ENCODE results near the gene SPATA6L.

SPATA6L gene

GRCh38 chr9:4594545-4594944, 71.7 kb downstream of the SPATA6L start:
- no peaks in the 10 kb centered on the region for H3K36me3 ChIP-seq
- H4K20me1 ChIP-seq: no peaks in the 10 kb centered on the region
- H3K27me3 ChIP-seq: no peaks in the 10 kb centered on the region
- no peak overlapping the region for H3K27ac ChIP-seq
- H3K4me2 ChIP-seq: no peak overlapping the region
- H3K9ac ChIP-seq: no peak overlapping the region
- H3K4me3 ChIP-seq: no peak overlapping the region
- H3K4me1 ChIP-seq: no peaks in the 10 kb centered on the region
- no peak for TF ChIP-seq Cebpa-rat (IDR thresholded peaks at IDR 0.05)
- H3K9me3 ChIP-seq: no peaks in the 10 kb centered on the region

GRCh38 chr9:4592886-4593285, 73.4 kb downstream of the SPATA6L start:
- H3K9me3 ChIP-seq: no peaks in the 10 kb centered on the region
- no peak overlapping the region for H3K27ac ChIP-seq
- H3K4me2 ChIP-seq: no peak overlapping the region
- no peaks in the 10 kb centered on the region for H3K4me1 ChIP-seq
- no peaks in the 10 kb centered on the region for H4K20me1 ChIP-seq
- no peak for TF ChIP-seq Cebpa-rat (IDR thresholded peaks at IDR 0.05)
- no peaks in the 10 kb centered on the region for H3K27me3 ChIP-seq
- no peak overlapping the region for H3K4me3 ChIP-seq
- no peak overlapping the region for H3K9ac ChIP-seq
- H3K36me3 ChIP-seq: no peaks in the 10 kb centered on the region

GRCh38 chr9:4592295-4592694, 74.0 kb downstream of the SPATA6L start:
- no peak for TF ChIP-seq Cebpa-rat (IDR thresholded peaks at IDR 0.05)
- no peaks in the 10 kb centered on the region for H3K4me1 ChIP-seq
- H3K27ac ChIP-seq: no peak overlapping the region
- H3K4me2 ChIP-seq: no peak overlapping the region
- H3K9ac ChIP-seq: no peak overlapping the region
- no peaks in the 10 kb centered on the region for H3K36me3 ChIP-seq
- H3K9me3 ChIP-seq: no peaks in the 10 kb centered on the region
- no peak overlapping the region for H3K4me3 ChIP-seq
- no peaks in the 10 kb centered on the region for H4K20me1 ChIP-seq
- H3K27me3 ChIP-seq: no peaks in the 10 kb centered on the region

- Histone ChIP-seq H3K27ac (no peak overlapping the region), H3K27me3 (no peaks in the 10 kb centered on the region), H4K20me1 (no peaks in the 10 kb centered on the region), H3K4me3 (no peak overlapping the region), H3K36me3 (no peaks in the 10 kb centered on the region), H3K4me1 (no peaks in the 10 kb centered on the region), H3K9me3 (no peaks in the 10 kb centered on the region), H3K4me2 (no peak overlapping the region), H3K9ac (no peak overlapping the region)
- TF ChIP-seq Cebpa-rat (IDR thresholded peaks at IDR 0.05): no peak
Observed at GRCh38 chr9:4591123-4591500, 75.2 kb downstream of the SPATA6L start.

- Histone ChIP-seq H4K20me1 (no peaks in the 10 kb centered on the region), H3K9ac (no peak overlapping the region), H3K4me3 (no peak overlapping the region), H3K27ac (no peak overlapping the region), H3K36me3 (no peaks in the 10 kb centered on the region), H3K9me3 (no peaks in the 10 kb centered on the region), H3K27me3 (no peaks in the 10 kb centered on the region), H3K4me2 (no peak overlapping the region), H3K4me1 (no peaks in the 10 kb centered on the region)
- no peak for TF ChIP-seq Cebpa-rat (IDR thresholded peaks at IDR 0.05)
Observed at GRCh38 chr9:4590430-4591122, 75.7 kb downstream of the SPATA6L start.

GRCh38 chr9:4588721-4589120, 77.6 kb downstream of the SPATA6L start:
- TF ChIP-seq Cebpa-rat (IDR thresholded peaks at IDR 0.05): no peak

GRCh38 chr9:4585135-4585534, 81.1 kb downstream of the SPATA6L start:
- no peaks in the 10 kb centered on the region for H3K27me3 ChIP-seq
- H3K4me2 ChIP-seq: no peak overlapping the region

More at GRCh38 chr9:4588721-4589120, 77.6 kb downstream of the SPATA6L start:
- Histone ChIP-seq H3K4me3 (no peak overlapping the region), H3K27ac (no peak overlapping the region), H3K36me3 (no peaks in the 10 kb centered on the region), H3K9ac (no peak overlapping the region), H3K4me1 (no peaks in the 10 kb centered on the region), H4K20me1 (no peaks in the 10 kb centered on the region), H3K9me3 (no peaks in the 10 kb centered on the region), H3K27me3 (no peaks in the 10 kb centered on the region), H3K4me2 (no peak overlapping the region)

GRCh38 chr9:4584636-4585035, 81.6 kb downstream of the SPATA6L start:
- Histone ChIP-seq H3K4me3 (no peak overlapping the region), H3K9me3 (no peaks in the 10 kb centered on the region), H3K4me1 (no peaks in the 10 kb centered on the region), H3K27me3 (no peaks in the 10 kb centered on the region), H3K9ac (no peak overlapping the region), H3K36me3 (no peaks in the 10 kb centered on the region), H3K27ac (no peak overlapping the region), H3K4me2 (no peak overlapping the region), H4K20me1 (no peaks in the 10 kb centered on the region)
- TF ChIP-seq Cebpa-rat (IDR thresholded peaks at IDR 0.05): no peak

More at GRCh38 chr9:4585135-4585534, 81.1 kb downstream of the SPATA6L start:
- Histone ChIP-seq H3K4me1 (no peaks in the 10 kb centered on the region), H3K9me3 (no peaks in the 10 kb centered on the region), H4K20me1 (no peaks in the 10 kb centered on the region), H3K36me3 (no peaks in the 10 kb centered on the region), H3K27ac (no peak overlapping the region), H3K9ac (no peak overlapping the region), H3K4me3 (no peak overlapping the region)
- no peak for TF ChIP-seq Cebpa-rat (IDR thresholded peaks at IDR 0.05)

GRCh38 chr9:4583001-4583400, 83.3 kb downstream of the SPATA6L start:
- Histone ChIP-seq H3K4me3 (no peak overlapping the region), H3K4me1 (no peaks in the 10 kb centered on the region), H3K4me2 (no peak overlapping the region)

GRCh38 chr9:4581861-4582565, 84.3 kb downstream of the SPATA6L start:
- Histone ChIP-seq H3K27me3 (no peaks in the 10 kb centered on the region), H3K36me3 (no peaks in the 10 kb centered on the region), H3K9me3 (no peaks in the 10 kb centered on the region), H3K9ac (no peak overlapping the region), H3K4me1 (no peaks in the 10 kb centered on the region), H3K4me3 (no peak overlapping the region), H3K27ac (no peak overlapping the region), H3K4me2 (no peak overlapping the region), H4K20me1 (no peaks in the 10 kb centered on the region)
- no peak for TF ChIP-seq Cebpa-rat (IDR thresholded peaks at IDR 0.05)

More at GRCh38 chr9:4583001-4583400, 83.3 kb downstream of the SPATA6L start:
- no peaks in the 10 kb centered on the region for H3K36me3 ChIP-seq
- no peak overlapping the region for H3K27ac ChIP-seq
- no peak for TF ChIP-seq Cebpa-rat (IDR thresholded peaks at IDR 0.05)
- H3K9me3 ChIP-seq: no peaks in the 10 kb centered on the region
- no peaks in the 10 kb centered on the region for H4K20me1 ChIP-seq
- no peaks in the 10 kb centered on the region for H3K27me3 ChIP-seq
- no peak overlapping the region for H3K9ac ChIP-seq
